Measurements from ENCODE around the gene ZMYM4. TPM values are rescaled to one million over a fixed set of nuclear protein-coding genes. Genes with fewer than 3 reads are reported as not detected.
A peak's percentile ranks its signal among the peaks of the same experiment; 100 is the strongest.

The ZMYM4 gene
- total and polyA plus RNA-seq, 10 of the 15 experiments (the other 5 are each of a cell fraction or from before 2014, with no cell fraction given) = 8.0 to 37.0 (median 28.1) TPM

DNA sequence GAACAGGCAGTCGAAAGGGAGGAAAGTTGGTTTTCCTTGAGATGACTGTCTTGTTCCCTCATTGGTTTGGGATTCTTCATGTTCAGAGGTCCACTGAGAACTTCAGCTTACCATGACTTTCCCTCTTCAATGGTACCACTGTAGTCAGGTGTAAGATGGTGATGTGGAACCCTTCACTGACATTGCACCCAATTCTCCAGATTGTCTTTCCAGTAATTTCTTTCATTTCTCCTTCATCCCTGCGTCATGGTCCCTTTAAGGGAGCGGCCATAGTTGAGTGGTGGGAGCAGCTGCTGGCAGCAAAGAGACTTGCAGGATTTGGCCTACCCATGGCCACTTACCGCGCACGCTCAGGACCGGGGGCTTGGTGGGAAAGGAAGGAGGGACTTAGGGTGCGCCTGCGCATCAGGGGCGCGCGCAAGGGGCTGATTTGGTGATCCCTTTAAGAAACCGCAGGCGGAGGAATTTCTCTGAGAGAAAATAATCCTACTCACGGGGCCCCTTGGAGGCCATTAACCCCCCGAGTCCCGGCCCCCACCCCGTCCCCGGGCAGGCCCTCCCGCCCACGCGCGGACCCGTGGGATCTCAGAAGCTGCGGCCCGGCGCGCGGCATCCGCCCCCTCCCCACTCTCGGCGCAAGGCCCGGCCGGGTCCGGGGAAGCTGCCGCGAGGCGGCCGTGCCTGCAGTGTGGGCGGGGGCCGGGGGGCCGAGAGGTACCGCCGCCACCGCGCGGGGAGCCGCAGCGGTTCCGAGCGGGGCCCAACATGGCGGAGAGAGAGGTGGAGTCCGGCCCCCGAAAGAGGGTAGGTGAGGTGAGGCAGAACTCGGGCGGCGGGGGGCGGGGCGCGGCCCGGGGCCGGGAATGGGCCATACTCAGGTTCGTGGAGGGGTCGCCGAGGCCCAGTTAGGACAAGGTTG is at the start of gene ZMYM4 (continued):
- TF ChIP-seq RFX5 (IDR thresholded peaks at IDR 0.05; ENCODE audit: low read depth, low read length) (no peak), STAT1 (conservative IDR thresholded peaks at IDR 0.05) (no peak), TCF7 (IDR thresholded peaks at IDR 0.05; ENCODE audit: borderline replicate concordance) (no peak), BACH1 (IDR thresholded peaks at IDR 0.05; ENCODE audit: borderline replicate concordance) (peak; percentile 70; the same call in 1 of the 2 replicates), TAF1 (IDR thresholded peaks at IDR 0.05; ENCODE audit: borderline replicate concordance, low read depth, low read length) (0 out of 2 replicates have a peak, but pooled peaks have one; percentile 40), ZNF207 (IDR thresholded peaks at IDR 0.05; ENCODE audit: borderline replicate concordance) (peak; percentile 71; the same call in 1 of the 2 replicates), MXI1 (IDR thresholded peaks at IDR 0.05; ENCODE audit: low read depth, low read length) (no peak), PAX8 (IDR thresholded peaks at IDR 0.05) (0 out of 2 replicates have a peak, but pooled peaks have one; percentile 2), SREBF2 (IDR thresholded peaks at IDR 0.05; ENCODE audit: low read length) (no peak), RAD21 (IDR thresholded peaks at IDR 0.05; ENCODE audit: insufficient read depth, low read depth, low read length) (no peak), KAT2A (conservative IDR thresholded peaks at IDR 0.05; ENCODE audit: control insufficient read depth, low read depth, low read length) (no peak), CHD4 (IDR thresholded peaks at IDR 0.05) (no peak), MYB (IDR thresholded peaks at IDR 0.05; ENCODE audit: borderline replicate concordance, low read depth, low read length) (no peak)
- TF ChIP-seq, protein P1, sequence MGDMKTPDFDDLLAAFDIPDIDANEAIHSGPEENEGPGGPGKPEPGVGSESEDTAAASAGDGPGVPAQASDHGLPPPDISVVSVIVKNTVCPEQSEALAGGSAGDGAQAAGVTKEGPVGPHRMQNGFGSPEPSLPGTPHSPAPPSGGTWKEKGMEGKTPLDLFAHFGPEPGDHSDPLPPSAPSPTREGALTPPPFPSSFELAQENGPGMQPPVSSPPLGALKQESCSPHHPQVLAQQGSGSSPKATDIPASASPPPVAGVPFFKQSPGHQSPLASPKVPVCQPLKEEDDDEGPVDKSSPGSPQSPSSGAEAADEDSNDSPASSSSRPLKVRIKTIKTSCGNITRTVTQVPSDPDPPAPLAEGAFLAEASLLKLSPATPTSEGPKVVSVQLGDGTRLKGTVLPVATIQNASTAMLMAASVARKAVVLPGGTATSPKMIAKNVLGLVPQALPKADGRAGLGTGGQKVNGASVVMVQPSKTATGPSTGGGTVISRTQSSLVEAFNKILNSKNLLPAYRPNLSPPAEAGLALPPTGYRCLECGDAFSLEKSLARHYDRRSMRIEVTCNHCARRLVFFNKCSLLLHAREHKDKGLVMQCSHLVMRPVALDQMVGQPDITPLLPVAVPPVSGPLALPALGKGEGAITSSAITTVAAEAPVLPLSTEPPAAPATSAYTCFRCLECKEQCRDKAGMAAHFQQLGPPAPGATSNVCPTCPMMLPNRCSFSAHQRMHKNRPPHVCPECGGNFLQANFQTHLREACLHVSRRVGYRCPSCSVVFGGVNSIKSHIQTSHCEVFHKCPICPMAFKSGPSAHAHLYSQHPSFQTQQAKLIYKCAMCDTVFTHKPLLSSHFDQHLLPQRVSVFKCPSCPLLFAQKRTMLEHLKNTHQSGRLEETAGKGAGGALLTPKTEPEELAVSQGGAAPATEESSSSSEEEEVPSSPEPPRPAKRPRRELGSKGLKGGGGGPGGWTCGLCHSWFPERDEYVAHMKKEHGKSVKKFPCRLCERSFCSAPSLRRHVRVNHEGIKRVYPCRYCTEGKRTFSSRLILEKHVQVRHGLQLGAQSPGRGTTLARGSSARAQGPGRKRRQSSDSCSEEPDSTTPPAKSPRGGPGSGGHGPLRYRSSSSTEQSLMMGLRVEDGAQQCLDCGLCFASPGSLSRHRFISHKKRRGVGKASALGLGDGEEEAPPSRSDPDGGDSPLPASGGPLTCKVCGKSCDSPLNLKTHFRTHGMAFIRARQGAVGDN (IDR thresholded peaks at IDR 0.05) = peak; percentile 43; the same call in 1 of the 2 replicates
- TF ChIP-seq, protein P2, sequence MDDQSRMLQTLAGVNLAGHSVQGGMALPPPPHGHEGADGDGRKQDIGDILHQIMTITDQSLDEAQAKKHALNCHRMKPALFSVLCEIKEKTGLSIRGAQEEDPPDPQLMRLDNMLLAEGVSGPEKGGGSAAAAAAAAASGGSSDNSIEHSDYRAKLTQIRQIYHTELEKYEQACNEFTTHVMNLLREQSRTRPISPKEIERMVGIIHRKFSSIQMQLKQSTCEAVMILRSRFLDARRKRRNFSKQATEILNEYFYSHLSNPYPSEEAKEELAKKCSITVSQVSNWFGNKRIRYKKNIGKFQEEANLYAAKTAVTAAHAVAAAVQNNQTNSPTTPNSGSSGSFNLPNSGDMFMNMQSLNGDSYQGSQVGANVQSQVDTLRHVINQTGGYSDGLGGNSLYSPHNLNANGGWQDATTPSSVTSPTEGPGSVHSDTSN (IDR thresholded peaks at IDR 0.05; ENCODE audit: insufficient replicate concordance, low read depth, low read length) = peak; percentile 43
- TF ChIP-seq, protein P3, sequence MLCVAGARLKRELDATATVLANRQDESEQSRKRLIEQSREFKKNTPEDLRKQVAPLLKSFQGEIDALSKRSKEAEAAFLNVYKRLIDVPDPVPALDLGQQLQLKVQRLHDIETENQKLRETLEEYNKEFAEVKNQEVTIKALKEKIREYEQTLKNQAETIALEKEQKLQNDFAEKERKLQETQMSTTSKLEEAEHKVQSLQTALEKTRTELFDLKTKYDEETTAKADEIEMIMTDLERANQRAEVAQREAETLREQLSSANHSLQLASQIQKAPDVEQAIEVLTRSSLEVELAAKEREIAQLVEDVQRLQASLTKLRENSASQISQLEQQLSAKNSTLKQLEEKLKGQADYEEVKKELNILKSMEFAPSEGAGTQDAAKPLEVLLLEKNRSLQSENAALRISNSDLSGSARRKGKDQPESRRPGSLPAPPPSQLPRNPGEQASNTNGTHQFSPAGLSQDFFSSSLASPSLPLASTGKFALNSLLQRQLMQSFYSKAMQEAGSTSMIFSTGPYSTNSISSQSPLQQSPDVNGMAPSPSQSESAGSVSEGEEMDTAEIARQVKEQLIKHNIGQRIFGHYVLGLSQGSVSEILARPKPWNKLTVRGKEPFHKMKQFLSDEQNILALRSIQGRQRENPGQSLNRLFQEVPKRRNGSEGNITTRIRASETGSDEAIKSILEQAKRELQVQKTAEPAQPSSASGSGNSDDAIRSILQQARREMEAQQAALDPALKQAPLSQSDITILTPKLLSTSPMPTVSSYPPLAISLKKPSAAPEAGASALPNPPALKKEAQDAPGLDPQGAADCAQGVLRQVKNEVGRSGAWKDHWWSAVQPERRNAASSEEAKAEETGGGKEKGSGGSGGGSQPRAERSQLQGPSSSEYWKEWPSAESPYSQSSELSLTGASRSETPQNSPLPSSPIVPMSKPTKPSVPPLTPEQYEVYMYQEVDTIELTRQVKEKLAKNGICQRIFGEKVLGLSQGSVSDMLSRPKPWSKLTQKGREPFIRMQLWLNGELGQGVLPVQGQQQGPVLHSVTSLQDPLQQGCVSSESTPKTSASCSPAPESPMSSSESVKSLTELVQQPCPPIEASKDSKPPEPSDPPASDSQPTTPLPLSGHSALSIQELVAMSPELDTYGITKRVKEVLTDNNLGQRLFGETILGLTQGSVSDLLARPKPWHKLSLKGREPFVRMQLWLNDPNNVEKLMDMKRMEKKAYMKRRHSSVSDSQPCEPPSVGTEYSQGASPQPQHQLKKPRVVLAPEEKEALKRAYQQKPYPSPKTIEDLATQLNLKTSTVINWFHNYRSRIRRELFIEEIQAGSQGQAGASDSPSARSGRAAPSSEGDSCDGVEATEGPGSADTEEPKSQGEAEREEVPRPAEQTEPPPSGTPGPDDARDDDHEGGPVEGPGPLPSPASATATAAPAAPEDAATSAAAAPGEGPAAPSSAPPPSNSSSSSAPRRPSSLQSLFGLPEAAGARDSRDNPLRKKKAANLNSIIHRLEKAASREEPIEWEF (IDR thresholded peaks at IDR 0.05; ENCODE audit: insufficient replicate concordance, low read depth, low read length) = no peak
- TF ChIP-seq, protein P4, sequence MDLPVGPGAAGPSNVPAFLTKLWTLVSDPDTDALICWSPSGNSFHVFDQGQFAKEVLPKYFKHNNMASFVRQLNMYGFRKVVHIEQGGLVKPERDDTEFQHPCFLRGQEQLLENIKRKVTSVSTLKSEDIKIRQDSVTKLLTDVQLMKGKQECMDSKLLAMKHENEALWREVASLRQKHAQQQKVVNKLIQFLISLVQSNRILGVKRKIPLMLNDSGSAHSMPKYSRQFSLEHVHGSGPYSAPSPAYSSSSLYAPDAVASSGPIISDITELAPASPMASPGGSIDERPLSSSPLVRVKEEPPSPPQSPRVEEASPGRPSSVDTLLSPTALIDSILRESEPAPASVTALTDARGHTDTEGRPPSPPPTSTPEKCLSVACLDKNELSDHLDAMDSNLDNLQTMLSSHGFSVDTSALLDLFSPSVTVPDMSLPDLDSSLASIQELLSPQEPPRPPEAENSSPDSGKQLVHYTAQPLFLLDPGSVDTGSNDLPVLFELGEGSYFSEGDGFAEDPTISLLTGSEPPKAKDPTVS (IDR thresholded peaks at IDR 0.05; ENCODE audit: low read depth, low read length) = no peak

All from GM12878 (cell line).